H1 (cell line): ENCODE measurements around the gene ANXA6. TPM values are rescaled to one million over a fixed set of nuclear protein-coding genes. Genes with fewer than 3 reads are reported as not detected.

Experiments used
- ASH2L ChIP-seq: fragments of 200-600, 300-600 bp; sonication (generic); IDR thresholded peaks from one replicate; pipeline ENCODE4 v1.7.1; 2017; ENCODE audit warnings: low read length
- KDM5A ChIP-seq: fragments of 200-600 bp; IDR thresholded peaks from 2 replicates; pipeline ENCODE4 v1.7.1; 2012; ENCODE audit warnings: mild to moderate bottlenecking, low read length, inconsistent platforms, mixed read lengths
- RXRA ChIP-seq: IDR thresholded peaks from 2 replicates; pipeline ENCODE4 v1.6.1; 2011; ENCODE audit warnings: low read depth, mild to moderate bottlenecking, low read length, moderate library complexity; ENCODE audit not compliant: insufficient read depth
- SAP30 ChIP-seq: fragments of 300-600 bp; sonication (generic); IDR thresholded peaks from 2 replicates; pipeline ENCODE4 v1.7.1; 2012; ENCODE audit warnings: low read length, moderate library complexity, mild to moderate bottlenecking, inconsistent platforms; ENCODE audit not compliant: insufficient read depth, insufficient replicate concordance
- polyA plus RNA-seq, 7 experiments: library from polyadenylated mRNA; depleted of rRNA in 3 of 7; stranded (reverse) in 5 of 7; unstranded in 2 of 7; fragments of >200 nt in 5 of 7; fragments of 200-250 nt in 2 of 7; gene quantifications; 1 replicate in 5 of 7; 2 replicates in 1 of 7; 4 replicates in 1 of 7; pipeline versions ENCODE4 v1.2.1 to v1.2.3, GENCODE V29; 2011 to 2013; ENCODE audit warnings: missing spikeins in 2 of 7, mixed read lengths in 2 of 7
- total RNA-seq: library from RNA; stranded (reverse); fragmentation: NEBNext Ultra II Directional; extraction: Animal tissue kit (Norgen Biotek cat#: 25700); gene quantifications from 2 replicates; pipeline ENCODE4 v1.2.1, GENCODE V29; 2021

ANXA6 gene
- total and polyA plus RNA-seq, 2 of the 8 experiments (the other 6 are each of a cell fraction or from before 2014, with no cell fraction given), result 61.3 to 78.6 TPM

GRCh38 chr5:151054709-151055108, 102.9 kb downstream of the ANXA6 start (continued):
- no peak for TF ChIP-seq SAP30
- TF ChIP-seq KDM5A, result no peak
- no peak for TF ChIP-seq RXRA
- TF ChIP-seq ASH2L, result no peak
